Smooth muscle cell (in vitro differentiated cells): ENCODE results near the gene MSH2. TPM values are rescaled to one million over a fixed set of nuclear protein-coding genes. Genes with fewer than 3 reads are reported as not detected.

Experiments used
- DNase-seq: peaks from one replicate; lab custom pipeline; 2025; ENCODE audit not compliant: unreplicated experiment; lab: John Stamatoyannopoulos, UW
- H2AFZ ChIP-seq: fragments of 200-600 bp; sonication (generic); 2 replicates; pipeline ENCODE4 v1.6.0; 2016; ENCODE audit warnings: antibody characterized with exemption, low read depth, mild to moderate bottlenecking
- H3F3A ChIP-seq: fragments of 200-600 bp; sonication (generic); 2 replicates; pipeline ENCODE4 v1.6.0; 2017; ENCODE audit warnings: antibody characterized with exemption, low read depth
- H3K27ac ChIP-seq: fragments of 200-600 bp; sonication (generic); 2 replicates; pipeline ENCODE4 v1.5.1; 2016; ENCODE audit warnings: low read depth, mild to moderate bottlenecking
- H3K27me3 ChIP-seq: fragments of 200-600 bp; sonication (generic); 2 replicates; pipeline ENCODE4 v1.6.1; 2016; ENCODE audit warnings: low read depth, mild to moderate bottlenecking
- H3K36me3 ChIP-seq: fragments of 200-600 bp; sonication (generic); 2 replicates; pipeline ENCODE4 v1.5.1; 2016; ENCODE audit warnings: low read depth
- H3K4me1 ChIP-seq: fragments of 200-600 bp; sonication (generic); 2 replicates; pipeline ENCODE4 v1.5.1; 2016; ENCODE audit warnings: low read depth
- H3K4me2 ChIP-seq: fragments of 200-600 bp; sonication (generic); 2 replicates; pipeline ENCODE4 v1.6.0; 2016; ENCODE audit warnings: mild to moderate bottlenecking
- H3K4me3 ChIP-seq: fragments of 200-600 bp; sonication (generic); 2 replicates; pipeline ENCODE4 v1.5.1; 2016; ENCODE audit warnings: mild to moderate bottlenecking
- H3K79me2 ChIP-seq: fragments of 200-600 bp; sonication (generic); 2 replicates; pipeline ENCODE4 v1.6.0; 2016; ENCODE audit warnings: low read depth, mild to moderate bottlenecking
- H3K9ac ChIP-seq: fragments of 200-600 bp; sonication (generic); 2 replicates; pipeline ENCODE4 v1.6.0; 2016; ENCODE audit warnings: low read depth
- H3K9me3 ChIP-seq: fragments of 200-600 bp; sonication (generic); replicated peaks from 2 replicates; pipeline ENCODE4 v1.5.1; 2016; ENCODE audit warnings: low read depth
- H4K20me1 ChIP-seq: fragments of 200-600 bp; sonication (generic); 2 replicates; pipeline ENCODE4 v1.6.0; 2016; ENCODE audit warnings: low read depth
- WGBS: methylation state at CpG from one replicate; pipeline ENCODE4 v1.1.7; 2016; ENCODE audit warnings: low lambda C conversion rate; 5-methylcytosine and 5-hydroxymethylcytosine counted together
- polyA plus RNA-seq: library from polyadenylated mRNA; unstranded; fragments of >200 nt; fragmentation: Nextera tagmentation; extraction: Ambion mirVana; gene quantifications from 2 replicates; pipeline ENCODE4 v1.2.1, GENCODE V29; 2016
- total RNA-seq: library from RNA; depleted of rRNA; stranded (reverse); fragments of >200 nt; gene quantifications from 2 replicates; pipeline ENCODE4 v1.2.3, GENCODE V29; 2014
- TF ChIP-seq, protein P1 (sequence below): fragments of 200-600 bp; sonication (generic); IDR thresholded peaks from 2 replicates; pipeline ENCODE4 v1.5.1; 2017; ENCODE audit warnings: borderline replicate concordance, mild to moderate bottlenecking, antibody characterized with exemption; ENCODE audit not compliant: insufficient read depth, poor library complexity, severe bottlenecking

MSH2 gene
- total and polyA plus RNA-seq, 2 experiments from 2014 or later, result 21.3 to 35.6 TPM

DNA sequence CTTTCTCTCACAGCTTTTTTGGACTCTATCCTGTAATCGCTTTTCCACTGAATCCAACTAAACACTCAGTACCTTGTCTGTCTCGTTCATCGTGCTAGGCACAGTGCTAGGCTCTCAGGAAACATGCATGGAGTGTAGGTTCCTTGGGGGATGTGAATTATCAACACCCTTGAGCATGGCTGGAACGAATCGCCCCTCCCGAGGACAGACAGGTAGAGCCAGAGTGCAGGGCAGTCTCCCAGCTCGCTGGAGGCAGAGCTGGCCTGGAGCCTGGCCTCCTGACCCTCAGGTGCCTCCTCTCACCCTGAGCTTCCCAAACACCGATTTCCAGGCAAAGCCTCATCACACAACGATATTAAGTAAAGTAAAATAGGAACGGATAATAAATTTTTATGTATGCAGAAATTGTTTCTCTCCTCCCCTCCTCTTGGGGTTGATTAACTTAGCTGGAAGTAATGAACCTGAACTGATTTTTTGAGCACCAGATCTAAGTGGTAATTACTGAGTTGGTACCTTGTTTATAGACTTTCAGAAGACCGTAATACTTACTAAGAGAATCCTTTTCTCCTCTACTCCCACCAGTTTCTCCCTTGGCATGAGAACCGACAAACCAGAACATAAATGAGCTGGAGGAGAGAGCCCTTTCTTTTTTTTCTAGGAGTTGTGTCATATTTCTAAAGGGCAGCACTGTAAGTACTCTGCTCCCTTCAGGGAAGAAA is 90.5 kb downstream of the MSH2 start:
- H3K4me1 ChIP-seq, result no peaks in the 10 kb centered on the region
- no peaks in the 10 kb centered on the region for H3K36me3 ChIP-seq
- H4K20me1 ChIP-seq, result no peaks in the 10 kb centered on the region
- no peak for DNase-seq
- no peaks in the 10 kb centered on the region for H3K9me3 ChIP-seq
- H3K79me2 ChIP-seq, result no peaks in the 10 kb centered on the region
- no peaks in the 10 kb centered on the region for H3K27me3 ChIP-seq
- no peak overlapping the region for H3K9ac ChIP-seq
- no peak overlapping the region for H3K4me2 ChIP-seq
- H3K4me3 ChIP-seq, result no peak overlapping the region
- H3F3A ChIP-seq, result peaks cover 12% of the 10 kb centered on the region
- TF ChIP-seq, protein P1, sequence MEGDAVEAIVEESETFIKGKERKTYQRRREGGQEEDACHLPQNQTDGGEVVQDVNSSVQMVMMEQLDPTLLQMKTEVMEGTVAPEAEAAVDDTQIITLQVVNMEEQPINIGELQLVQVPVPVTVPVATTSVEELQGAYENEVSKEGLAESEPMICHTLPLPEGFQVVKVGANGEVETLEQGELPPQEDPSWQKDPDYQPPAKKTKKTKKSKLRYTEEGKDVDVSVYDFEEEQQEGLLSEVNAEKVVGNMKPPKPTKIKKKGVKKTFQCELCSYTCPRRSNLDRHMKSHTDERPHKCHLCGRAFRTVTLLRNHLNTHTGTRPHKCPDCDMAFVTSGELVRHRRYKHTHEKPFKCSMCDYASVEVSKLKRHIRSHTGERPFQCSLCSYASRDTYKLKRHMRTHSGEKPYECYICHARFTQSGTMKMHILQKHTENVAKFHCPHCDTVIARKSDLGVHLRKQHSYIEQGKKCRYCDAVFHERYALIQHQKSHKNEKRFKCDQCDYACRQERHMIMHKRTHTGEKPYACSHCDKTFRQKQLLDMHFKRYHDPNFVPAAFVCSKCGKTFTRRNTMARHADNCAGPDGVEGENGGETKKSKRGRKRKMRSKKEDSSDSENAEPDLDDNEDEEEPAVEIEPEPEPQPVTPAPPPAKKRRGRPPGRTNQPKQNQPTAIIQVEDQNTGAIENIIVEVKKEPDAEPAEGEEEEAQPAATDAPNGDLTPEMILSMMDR, result no peak
- no peak overlapping the region for H2AFZ ChIP-seq
- 95% methylated on average over 12 of the region's 12 CpGs for WGBS
- H3K27ac ChIP-seq, result no peak overlapping the region

GRCh38 chr2:47494267-47495130 is 91.5 kb downstream of the MSH2 start:
- peaks cover 2% of the 10 kb centered on the region for H3F3A ChIP-seq
- no peak overlapping the region for H3K27ac ChIP-seq
- TF ChIP-seq, protein P1, result no peak
- WGBS, result 95% methylated on average over 16 of the region's 16 CpGs
- no peak overlapping the region for H3K9ac ChIP-seq
- H4K20me1 ChIP-seq, result no peaks in the 10 kb centered on the region
- no peaks in the 10 kb centered on the region for H3K9me3 ChIP-seq
- H3K4me1 ChIP-seq, result no peaks in the 10 kb centered on the region
- H3K4me2 ChIP-seq, result no peak overlapping the region
- DNase-seq, result no peak
- H3K4me3 ChIP-seq, result no peak overlapping the region
- no peak overlapping the region for H2AFZ ChIP-seq
- no peaks in the 10 kb centered on the region for H3K27me3 ChIP-seq
- H3K79me2 ChIP-seq, result no peaks in the 10 kb centered on the region
- H3K36me3 ChIP-seq, result no peaks in the 10 kb centered on the region

GRCh38 chr2:47497843-47498460 is 95.0 kb downstream of the MSH2 start:
- Histone ChIP-seq H2AFZ (no peak overlapping the region), H3K4me2 (no peak overlapping the region), H3F3A (no peaks in the 10 kb centered on the region), H3K4me1 (no peaks in the 10 kb centered on the region), H3K4me3 (no peak overlapping the region), H3K79me2 (no peaks in the 10 kb centered on the region), H3K27me3 (no peaks in the 10 kb centered on the region), H3K9ac (no peak overlapping the region), H3K36me3 (no peaks in the 10 kb centered on the region), H4K20me1 (no peaks in the 10 kb centered on the region), H3K27ac (no peak overlapping the region), H3K9me3 (no peaks in the 10 kb centered on the region)
- 89% methylated on average over 8 of the region's 8 CpGs for WGBS
- DNase-seq, result no peak
- TF ChIP-seq, protein P1, result no peak
